Heart left ventricle (tissue), 16 donors: Measurements from ENCODE around the gene MFAP3. TPM values are rescaled to one million over a fixed set of nuclear protein-coding genes. Genes with fewer than 3 reads are reported as not detected.
A peak's percentile ranks its signal among the peaks of the same experiment; 100 is the strongest.

Source experiments
- ATAC-seq, 4 donors: fragments of 200-7000 bp; cut with Tn5 transposase; one replicate each; pipeline ENCODE4 v1.9.1; 2020 to 2022; ENCODE audit warnings: moderate library complexity in 4 of 4, mild to moderate bottlenecking in 3 of 4, moderate number of reproducible peaks in 1 of 4
- DNase-seq, 5 donors: peaks; one replicate each; pipeline ENCODE4 v3.0.0-alpha.2; 2020
- H3K27ac ChIP-seq, 12 donors: fragments of 200-600 bp; sonication (generic) in 4 of 12; one replicate each; pipeline versions ENCODE4 v1.5.0 to v1.8.0; 2016 to 2022; ENCODE audit warnings: mild to moderate bottlenecking in 2 of 12
- H3K27me3 ChIP-seq, 9 donors: fragments of 200-600 bp; sonication (generic) in 2 of 9; one replicate each; pipeline versions ENCODE4 v1.5.1 to v1.8.0; 2016 to 2022; ENCODE audit warnings: mild to moderate bottlenecking in 3 of 9
- H3K36me3 ChIP-seq, 9 donors: fragments of 200-600 bp; sonication (generic) in 2 of 9; one replicate each; pipeline versions ENCODE4 v1.5.0 to v1.8.0; 2018 to 2022; ENCODE audit warnings: mild to moderate bottlenecking in 2 of 9
- H3K4me1 ChIP-seq, 12 donors: fragments of 200-600 bp; sonication (generic) in 4 of 12; one replicate each; pipeline versions ENCODE4 v1.5.0 to v1.8.0; 2016 to 2022; ENCODE audit warnings: mild to moderate bottlenecking in 3 of 12
- H3K4me3 ChIP-seq, 12 donors: fragments of 200-600 bp; sonication (generic) in 4 of 12; one replicate each; pipeline versions ENCODE4 v1.5.0 to v1.8.0; 2017 to 2022; ENCODE audit warnings: mild to moderate bottlenecking in 9 of 12, moderate library complexity in 4 of 12
- H3K9me3 ChIP-seq, 12 donors: fragments of 200-600 bp; sonication (generic) in 4 of 12; one replicate each; pipeline versions ENCODE4 v1.5.0 to v1.8.0; 2016 to 2022; ENCODE audit warnings: mild to moderate bottlenecking in 1 of 12
- POLR2A ChIP-seq, 2 donors: fragments of 450-650 bp; IDR thresholded peaks; one replicate each; pipeline ENCODE4 v1.6.1; 2017; ENCODE audit warnings: antibody characterized with exemption in 2 of 2, mild to moderate bottlenecking in 2 of 2, moderate library complexity in 2 of 2
- WGBS, 4 donors: extraction: QIAGEN DNeasy Blood & Tissue Kit in 2 of 4; methylation state at CpG; one replicate each; pipeline versions ENCODE4 v1.1.5 to v1.1.7; 2013 to 2018; 5-methylcytosine and 5-hydroxymethylcytosine counted together
- intact Hi-C, 10 donors: fragments of 100-400 bp; cut with DNase I; formaldehyde crosslinking; loops; one replicate each; pipeline versions ENCODE4 v1.11.1 to v1.14.2; 2022
- polyA plus RNA-seq, 2 donors: library from polyadenylated mRNA; stranded (reverse); fragments of 200-250 nt; gene quantifications; one replicate each; pipeline ENCODE4 v1.2.3, GENCODE V29; 2013
- total RNA-seq, 9 donors: library from RNA; depleted of rRNA in 2 of 9; stranded (reverse); fragments of >200 nt in 2 of 9; fragmentation: NEBNext Ultra II Directional in 3 of 9; extraction: Animal tissue kit (Norgen Biotek cat#: 25700) in 3 of 9; gene quantifications; one replicate each; pipeline versions ENCODE4 v1.1.0 to v1.2.4, GENCODE V29; 2016 to 2023
- TF ChIP-seq, protein P1 (sequence below), 12 donors: fragments of 200-600 bp; sonication (generic) in 4 of 12; IDR thresholded peaks; one replicate each; pipeline versions ENCODE4 v1.5.0 to v1.8.0; 2018 to 2022; ENCODE audit warnings: antibody characterized with exemption in 12 of 12, mild to moderate bottlenecking in 5 of 12
- donor health status: ischemic (EF 13 %, LVEDD 7.1; RV severe dilation, severe dysfunction).
- donor health status: healthy with polysubstance abuse.
- donor health status: DM: no; HTN: yes; CAD: no.
- donor health status: DM: no; HTN: no; CAD: no.
- donor health status: ischemic (EF 25% LVEDD 6.9; RV normal size, moderate dysfunction).
- donor health status: ischemic (EF 25% LVEDD 5.7; RV mildly dilated, moderate dysfunction).
- donor health status: healthy.
- donor health status: DM: yes; HTN: yes; CAD: no.
- donor health status: ischemic (EF 35%, LVEDD 5.7; RV mildly dilated, moderate dysfunction).
- donor health status: nonischemic (EF 11% LVEDD 7.7; RV severe dilation, severe dysfunction).
- donor health status: DM: yes; HTN: yes; CAD: no.
- donor health status: PGD.
- donor health status: ischemic (EF 29% LVEDD 5.4; RV normal size, mild dysfunction).
- donor health status: nonischemic (EF 23%, LVEDD 6.1; RV moderate dilation, normal function).

Gene MFAP3
- total and polyA plus RNA-seq, 11 donors: 2.3 to 52.0 (median 38.6) TPM

- TF ChIP-seq, protein P1, sequence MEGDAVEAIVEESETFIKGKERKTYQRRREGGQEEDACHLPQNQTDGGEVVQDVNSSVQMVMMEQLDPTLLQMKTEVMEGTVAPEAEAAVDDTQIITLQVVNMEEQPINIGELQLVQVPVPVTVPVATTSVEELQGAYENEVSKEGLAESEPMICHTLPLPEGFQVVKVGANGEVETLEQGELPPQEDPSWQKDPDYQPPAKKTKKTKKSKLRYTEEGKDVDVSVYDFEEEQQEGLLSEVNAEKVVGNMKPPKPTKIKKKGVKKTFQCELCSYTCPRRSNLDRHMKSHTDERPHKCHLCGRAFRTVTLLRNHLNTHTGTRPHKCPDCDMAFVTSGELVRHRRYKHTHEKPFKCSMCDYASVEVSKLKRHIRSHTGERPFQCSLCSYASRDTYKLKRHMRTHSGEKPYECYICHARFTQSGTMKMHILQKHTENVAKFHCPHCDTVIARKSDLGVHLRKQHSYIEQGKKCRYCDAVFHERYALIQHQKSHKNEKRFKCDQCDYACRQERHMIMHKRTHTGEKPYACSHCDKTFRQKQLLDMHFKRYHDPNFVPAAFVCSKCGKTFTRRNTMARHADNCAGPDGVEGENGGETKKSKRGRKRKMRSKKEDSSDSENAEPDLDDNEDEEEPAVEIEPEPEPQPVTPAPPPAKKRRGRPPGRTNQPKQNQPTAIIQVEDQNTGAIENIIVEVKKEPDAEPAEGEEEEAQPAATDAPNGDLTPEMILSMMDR (IDR thresholded peaks at IDR 0.05): no peak
- no peak for TF ChIP-seq POLR2A (IDR thresholded peaks at IDR 0.05)
- ATAC-seq: no peak
Measured at GRCh38 chr5:154025951-154026350, 12.8 kb upstream of the MFAP3 start.

GRCh38 chr5:154031937-154032489 is 6.8 kb upstream of the MFAP3 start:
- intact Hi-C loops: no loop called here
- 84 to 93% (median 87%) methylated on average over 2 of the region's 2 CpGs for WGBS, 4 donors

More at GRCh38 chr5:154025951-154026350, 12.8 kb upstream of the MFAP3 start:
- H3K27me3 ChIP-seq: no peaks in the 10 kb centered on the region
- DNase-seq: no peak
- H3K4me3 ChIP-seq: no peak overlapping the region
- peaks cover 0 to 75% (median 51%) of the 10 kb centered on the region in 9 donors for H3K36me3 ChIP-seq
- H3K9me3 ChIP-seq: no peaks in the 10 kb centered on the region
- H3K4me1 ChIP-seq: no peaks in the 10 kb centered on the region
- intact Hi-C loops: no loop called here
- no peak overlapping the region for H3K27ac ChIP-seq

GRCh38 chr5:154034944-154035343 is 3.8 kb upstream of the MFAP3 start:
- Histone ChIP-seq H3K27ac (no peak overlapping the region), H3K9me3 (no peaks in the 10 kb centered on the region), H3K4me3 (no peak overlapping the region), H3K27me3 (no peaks in the 10 kb centered on the region), H3K4me1 (peaks cover 2 to 29% (median 17%) of the 10 kb centered on the region in 12 donors), H3K36me3 (peaks cover 0 to 38% (median 18%) of the 10 kb centered on the region in 9 donors)
- intact Hi-C loops: loop anchor here in 1 of 10 donors (5.0 kb wide), 1 partner anchor 33 kb away; no protein-coding TSS in a partner anchor
- ATAC-seq (no peak), DNase-seq (no peak)
- WGBS, 4 donors: 91 to 97% (median 95%) methylated on average over 3 of the region's 3 CpGs
- TF ChIP-seq POLR2A (IDR thresholded peaks at IDR 0.05): no peak
- TF ChIP-seq, protein P1 (IDR thresholded peaks at IDR 0.05): no peak

More at GRCh38 chr5:154031937-154032489, 6.8 kb upstream of the MFAP3 start:
- no peak overlapping the region for H3K4me3 ChIP-seq
- DNase-seq (no peak), ATAC-seq (no peak)
- peaks cover 0 to 10% (median under 1%) of the 10 kb centered on the region in 12 donors for H3K4me1 ChIP-seq
- H3K9me3 ChIP-seq: no peaks in the 10 kb centered on the region
- no peaks in the 10 kb centered on the region for H3K27me3 ChIP-seq
- H3K27ac ChIP-seq: no peak overlapping the region
- TF ChIP-seq, protein P1 (IDR thresholded peaks at IDR 0.05): no peak
- TF ChIP-seq POLR2A (IDR thresholded peaks at IDR 0.05): no peak
- H3K36me3 ChIP-seq: peaks cover 0 to 66% (median 47%) of the 10 kb centered on the region in 9 donors

- Histone ChIP-seq H3K4me1 (peaks cover 13 to 59% (median 48%) of the 10 kb centered on the region in 12 donors), H3K4me3 (peak overlapping the region; percentile 45 to 91 (median 77)), H3K27me3 (no peaks in the 10 kb centered on the region), H3K9me3 (no peaks in the 10 kb centered on the region), H3K27ac (peak overlapping the region; percentile 77 to 96 (median 88)), H3K36me3 (peaks cover 0 to 11% (median 4%) of the 10 kb centered on the region in 9 donors)
- intact Hi-C loops: loop anchor here in 2 of 10 donors (2.0 to 5.0 kb wide), 2 partner anchors 35 to 36 kb away; no protein-coding TSS in a partner anchor
- ATAC-seq: peak; percentile 33 to 62 (median 49)
- WGBS, 4 donors: 0 to 2% (median 0%) methylated on average over 21 to 22 of the region's 22 CpGs
- no peak for TF ChIP-seq POLR2A (IDR thresholded peaks at IDR 0.05)
- TF ChIP-seq, protein P1 (IDR thresholded peaks at IDR 0.05): no peak
- DNase-seq: peak in 3 of 5 donors; percentile 27 to 40 (median 29)
Measured at GRCh38 chr5:154038261-154038706, 483 bp upstream of the MFAP3 start.
